ENCODE results near the gene TRIM51.

GRCh38 chr11:55895216-55895615, 12.1 kb downstream of the TRIM51 start:
- no peak; the same call in 1 of the 2 replicates for TF ChIP-seq CTCF (conservative IDR thresholded peaks at IDR 0.05; ENCODE audit: low read depth, low read length)
- TF ChIP-seq EZH2 (IDR thresholded peaks at IDR 0.05; ENCODE audit: low read length, unreplicated experiment), result no peak
- no peak for TF ChIP-seq EZH2phosphoT487 (IDR thresholded peaks at IDR 0.05; ENCODE audit: borderline replicate concordance, low read length)
